Measurements from ENCODE around the gene SEL1L. TPM values are rescaled to one million over a fixed set of nuclear protein-coding genes. Genes with fewer than 3 reads are reported as not detected.
"Not testable (repeated sequence)": the region's sequence is repeated elsewhere in the genome, so short reads cannot be mapped to it uniquely, and the experiment has no call there.

SEL1L gene
- total RNA-seq, 2 experiments from 2014 or later: 49.0 to 50.2 TPM

GRCh38 chr14:81551471-81551870 is 17.8 kb upstream of the SEL1L start:
- peaks cover 2% of the 10 kb centered on the region for H3K27me3 Mint-ChIP-seq
- no peak overlapping the region for H3K4me3 Mint-ChIP-seq
- H3K27ac Mint-ChIP-seq: no peak overlapping the region
- peaks cover 23% of the 10 kb centered on the region for H3K4me1 Mint-ChIP-seq (ENCODE audit: low read depth)
- no peaks in the 10 kb centered on the region for H3K9me3 Mint-ChIP-seq
- H3K36me3 Mint-ChIP-seq: no peaks in the 10 kb centered on the region
- ChIA-PET POLR2A (no interaction called here), CTCF (interaction anchor here (0.9 to 1.6 kb wide), 2 partner anchors 14 to 87 kb away, joined by 3 to 6 read pairs; no protein-coding TSS in a partner anchor)
- no peak for DNase-seq
- intact Hi-C loops (cut with micrococcal nuclease): no loop called here

GRCh38 chr14:81550001-81550637 is 16.5 kb upstream of the SEL1L start:
- ChIA-PET CTCF (no interaction called here), POLR2A (no interaction called here)
- no peak overlapping the region for H3K4me3 Mint-ChIP-seq

GRCh38 chr14:81541206-81541605 is 7.6 kb upstream of the SEL1L start:
- intact Hi-C loops (cut with micrococcal nuclease); H3K4me1 Mint-ChIP-seq (ENCODE audit: low read depth); H3K4me3 Mint-ChIP-seq; H3K36me3 Mint-ChIP-seq; DNase-seq; H3K27ac Mint-ChIP-seq; POLR2A ChIA-PET; H3K9me3 Mint-ChIP-seq: not testable (repeated sequence)
- H3K27me3 Mint-ChIP-seq: peaks cover 10% of the 10 kb centered on the region
- CTCF ChIA-PET: interaction anchor here (0.6 kb wide), 2 partner anchors 111 to 330 kb away, joined by 3 read pairs; no protein-coding TSS in a partner anchor

More at GRCh38 chr14:81550001-81550637, 16.5 kb upstream of the SEL1L start:
- H3K4me1 Mint-ChIP-seq (ENCODE audit: low read depth): peaks cover 23% of the 10 kb centered on the region
- H3K27ac Mint-ChIP-seq: no peak overlapping the region
- H3K36me3 Mint-ChIP-seq: no peaks in the 10 kb centered on the region
- no peaks in the 10 kb centered on the region for H3K9me3 Mint-ChIP-seq
- DNase-seq: no peak
- peaks cover 2% of the 10 kb centered on the region for H3K27me3 Mint-ChIP-seq
- intact Hi-C loops (cut with micrococcal nuclease): loop anchor here (1.0 kb wide), 2 partner anchors 16 to 76 kb away; no protein-coding TSS in a partner anchor

DNA sequence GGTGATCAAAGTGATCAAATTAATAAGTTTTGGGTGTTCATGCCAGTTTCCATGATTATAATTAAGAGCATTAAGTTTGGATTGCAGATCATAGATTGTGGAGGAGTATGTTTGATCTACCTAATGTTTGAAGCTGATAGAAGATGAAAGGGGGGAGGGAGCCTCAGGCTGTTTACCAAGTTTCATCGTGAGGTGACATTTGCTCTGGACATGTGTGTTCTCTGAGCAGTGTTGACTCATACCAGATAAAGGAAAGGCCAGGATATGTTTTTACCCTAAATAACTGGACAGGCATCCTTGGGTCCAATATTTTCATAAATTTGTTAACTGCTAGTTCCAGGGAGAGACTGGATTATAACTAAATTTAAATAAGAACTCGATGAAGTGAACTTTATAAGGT is 3.5 kb upstream of the SEL1L start:
- CTCF ChIA-PET: no interaction called here
- Mint-ChIP-seq H3K4me1 (ENCODE audit: low read depth) (peaks cover 27% of the 10 kb centered on the region), H3K4me3 (no peak overlapping the region), H3K9me3 (peaks cover 7% of the 10 kb centered on the region), H3K36me3 (peaks cover 3% of the 10 kb centered on the region), H3K27ac (no peak overlapping the region), H3K27me3 (peaks cover 10% of the 10 kb centered on the region)
- intact Hi-C loops (cut with micrococcal nuclease): no loop called here
- POLR2A ChIA-PET: no interaction called here
- DNase-seq: no peak

GRCh38 chr14:81536241-81536771 is 2.7 kb upstream of the SEL1L start:
- H3K4me3 Mint-ChIP-seq: no peak overlapping the region
- ChIA-PET POLR2A (no interaction called here), CTCF (no interaction called here)
- H3K27ac Mint-ChIP-seq: no peak overlapping the region
- peaks cover 3% of the 10 kb centered on the region for H3K36me3 Mint-ChIP-seq
- intact Hi-C loops (cut with micrococcal nuclease): no loop called here
- no peak for DNase-seq
- peaks cover 36% of the 10 kb centered on the region for H3K4me1 Mint-ChIP-seq (ENCODE audit: low read depth)
- H3K27me3 Mint-ChIP-seq: peaks cover 8% of the 10 kb centered on the region
- H3K9me3 Mint-ChIP-seq: peaks cover 7% of the 10 kb centered on the region

DNA sequence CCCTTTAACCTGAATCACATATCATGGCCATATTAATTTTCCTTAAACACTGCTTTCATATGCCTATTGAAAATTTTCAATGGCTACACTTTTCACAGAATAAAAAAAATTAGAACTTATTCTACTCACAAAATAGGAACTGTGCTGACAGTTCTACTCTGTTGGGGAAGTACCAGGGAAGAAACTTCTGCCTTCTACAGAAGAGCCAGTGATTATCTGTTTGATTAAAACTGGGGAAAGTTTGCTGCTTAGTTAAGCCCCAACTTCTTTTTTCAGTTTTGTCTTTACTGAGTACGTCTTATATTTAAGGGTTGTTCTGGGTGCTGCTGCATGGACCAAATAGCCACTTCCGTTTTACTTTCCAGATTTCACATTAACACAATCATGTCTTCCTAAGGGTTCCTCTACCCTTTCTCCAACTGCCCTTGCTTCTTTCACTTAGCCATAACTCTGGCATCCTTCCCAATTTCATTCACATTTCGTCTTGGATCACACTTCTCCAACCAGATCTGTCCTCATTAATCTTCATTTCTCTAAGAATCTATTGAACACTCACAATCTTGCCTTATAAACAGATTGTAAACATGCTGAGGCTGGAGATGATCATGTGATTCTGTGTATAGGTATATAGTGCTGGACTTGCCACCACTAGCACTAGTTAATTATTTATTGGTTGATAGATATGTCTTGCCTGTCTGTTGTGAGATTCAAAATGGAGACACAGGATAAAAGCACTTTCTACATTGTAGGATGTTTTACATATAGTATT is 1.9 kb upstream of the SEL1L start:
- ChIA-PET CTCF (no interaction called here), POLR2A (no interaction called here)
- H3K27me3 Mint-ChIP-seq: peaks cover 8% of the 10 kb centered on the region
- H3K36me3 Mint-ChIP-seq: peaks cover 3% of the 10 kb centered on the region
- H3K4me1 Mint-ChIP-seq (ENCODE audit: low read depth): peaks cover 43% of the 10 kb centered on the region
- H3K4me3 Mint-ChIP-seq: no peak overlapping the region
- no peak overlapping the region for H3K27ac Mint-ChIP-seq
- intact Hi-C loops (cut with micrococcal nuclease): no loop called here
- H3K9me3 Mint-ChIP-seq: peaks cover 7% of the 10 kb centered on the region
- no peak for DNase-seq

DNA sequence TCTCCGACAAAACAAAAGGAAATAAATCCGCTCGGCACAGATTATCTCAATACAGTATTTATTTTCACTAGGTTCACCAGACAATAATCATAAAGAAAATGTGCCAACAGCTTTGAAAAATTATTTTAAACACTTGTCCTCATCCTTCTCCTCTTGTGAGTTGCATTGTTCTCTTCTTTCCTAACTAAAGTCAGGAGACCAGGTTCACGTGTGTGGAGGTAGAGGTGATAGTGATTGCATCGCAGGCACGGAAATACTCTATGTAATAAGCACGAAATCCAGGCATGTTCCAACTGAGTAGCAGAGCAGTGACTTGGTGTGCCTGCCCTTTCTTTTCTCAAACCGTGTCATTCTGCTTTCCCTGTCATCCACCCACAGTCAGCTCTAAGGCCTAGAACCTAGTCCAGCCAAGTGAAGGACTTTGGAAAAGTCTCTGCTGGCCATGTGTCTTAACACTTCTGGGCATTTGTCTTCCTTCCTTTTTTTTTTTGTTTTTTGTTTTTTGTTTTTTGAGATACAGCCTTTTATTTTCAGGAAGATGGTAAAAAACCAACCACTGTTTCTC is 939 bp upstream of the SEL1L start:
- H3K9me3 Mint-ChIP-seq: peaks cover 7% of the 10 kb centered on the region
- H3K27ac Mint-ChIP-seq: peak overlapping the region; percentile 51
- H3K4me1 Mint-ChIP-seq (ENCODE audit: low read depth): peaks cover 52% of the 10 kb centered on the region
- POLR2A ChIA-PET: no interaction called here
- CTCF ChIA-PET: interaction anchor here (1.1 kb wide), 1 partner anchor 70 kb away, joined by 3 read pairs; no protein-coding TSS in a partner anchor
- no peak for DNase-seq
- peaks cover 3% of the 10 kb centered on the region for H3K27me3 Mint-ChIP-seq
- intact Hi-C loops (cut with micrococcal nuclease): loop anchor here (1.0 to 5.0 kb wide), 4 partner anchors 16 to 592 kb away; partner anchors contain the start of gene CEP128
- H3K4me3 Mint-ChIP-seq: peak overlapping the region; percentile 90
- H3K36me3 Mint-ChIP-seq: peaks cover 3% of the 10 kb centered on the region

DNA sequence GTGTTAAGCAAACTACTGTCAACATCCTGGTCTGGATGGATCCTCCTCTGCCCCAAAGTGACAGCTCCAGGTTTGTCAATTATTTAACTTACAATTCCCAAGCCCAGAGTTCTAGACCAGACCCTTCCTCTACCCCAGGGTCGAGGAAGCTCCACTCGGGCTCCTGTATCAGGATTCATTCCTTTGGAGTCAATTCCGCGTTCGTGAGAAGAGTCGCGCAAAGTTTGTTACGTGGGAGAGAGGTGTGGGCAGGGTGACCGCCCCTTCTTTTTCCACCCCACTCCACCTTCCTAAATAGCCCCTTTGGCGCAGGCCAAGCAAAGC is 479 bp downstream of the SEL1L start:
- Mint-ChIP-seq H3K27ac (peak overlapping the region; percentile 75), H3K9me3 (peaks cover 5% of the 10 kb centered on the region), H3K36me3 (peaks cover 3% of the 10 kb centered on the region), H3K27me3 (no peaks in the 10 kb centered on the region), H3K4me1 (ENCODE audit: low read depth) (peaks cover 63% of the 10 kb centered on the region), H3K4me3 (peak overlapping the region; percentile 90)
- ChIA-PET CTCF (interaction anchor here (0.9 to 1.2 kb wide), 2 partner anchors 11 to 68 kb away, joined by 3 read pairs; no protein-coding TSS in a partner anchor), POLR2A (no interaction called here)
- DNase-seq: no peak
- intact Hi-C loops (cut with micrococcal nuclease): loop anchor here (5.0 kb wide), 1 partner anchor 591 kb away; the partner anchor contains the start of gene CEP128

DNA sequence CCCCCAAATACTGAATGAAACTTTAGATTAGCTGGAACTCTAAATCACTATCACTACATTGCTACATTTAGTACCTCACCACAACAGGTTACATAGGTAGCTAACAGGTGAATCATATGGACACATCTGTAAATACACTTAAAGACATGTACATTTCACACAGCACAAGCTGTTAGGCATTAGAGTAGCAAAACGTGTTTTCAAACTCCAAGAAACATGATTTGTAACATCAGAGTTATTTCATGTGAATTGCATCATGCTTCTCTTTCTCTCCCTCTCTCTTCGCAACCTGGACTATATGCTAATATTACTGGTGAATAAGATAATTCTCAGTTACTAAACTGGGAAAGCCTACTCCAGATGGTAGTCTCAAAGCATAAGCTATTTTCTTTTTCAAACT is 4.3 kb downstream of the SEL1L start:
- Mint-ChIP-seq H3K27ac (no peak overlapping the region), H3K4me1 (ENCODE audit: low read depth) (peaks cover 58% of the 10 kb centered on the region)

GRCh38 chr14:81525129-81525528 is 8.5 kb downstream of the SEL1L start:
- H3K4me1 Mint-ChIP-seq (ENCODE audit: low read depth): peaks cover 51% of the 10 kb centered on the region
- intact Hi-C loops (cut with micrococcal nuclease): no loop called here
- no peaks in the 10 kb centered on the region for H3K27me3 Mint-ChIP-seq
- no peak overlapping the region for H3K4me3 Mint-ChIP-seq
- ChIA-PET POLR2A (no interaction called here), CTCF (interaction anchor here (0.7 kb wide), 1 partner anchor 26 kb away, joined by 3 read pairs; no protein-coding TSS in a partner anchor)
- DNase-seq: no peak
- no peaks in the 10 kb centered on the region for H3K9me3 Mint-ChIP-seq
- H3K36me3 Mint-ChIP-seq: peaks cover 31% of the 10 kb centered on the region
- H3K27ac Mint-ChIP-seq: no peak overlapping the region

More for the DNA sequence above, 4.3 kb downstream of the SEL1L start:
- POLR2A ChIA-PET: no interaction called here
- no peak for DNase-seq
- no peaks in the 10 kb centered on the region for H3K27me3 Mint-ChIP-seq
- peaks cover 15% of the 10 kb centered on the region for H3K36me3 Mint-ChIP-seq
- intact Hi-C loops (cut with micrococcal nuclease): no loop called here
- H3K9me3 Mint-ChIP-seq: no peaks in the 10 kb centered on the region
- CTCF ChIA-PET: no interaction called here
- no peak overlapping the region for H3K4me3 Mint-ChIP-seq

- Mint-ChIP-seq H3K36me3 (peaks cover 40% of the 10 kb centered on the region), H3K27ac (no peak overlapping the region), H3K4me1 (ENCODE audit: low read depth) (peaks cover 52% of the 10 kb centered on the region), H3K9me3 (no peaks in the 10 kb centered on the region), H3K27me3 (no peaks in the 10 kb centered on the region), H3K4me3 (no peak overlapping the region)
- DNase-seq: no peak
- ChIA-PET POLR2A (no interaction called here), CTCF (no interaction called here)
- intact Hi-C loops (cut with micrococcal nuclease): no loop called here
These were observed 10.0 kb downstream of the SEL1L start for GRCh38 chr14:81523616-81524015.

- ChIA-PET CTCF (interaction anchor here (0.7 to 1.4 kb wide), 2 partner anchors 53 to 70 kb away, joined by 3 to 4 read pairs; no protein-coding TSS in a partner anchor), POLR2A (no interaction called here)
- Mint-ChIP-seq H3K4me3 (no peak overlapping the region), H3K27ac (no peak overlapping the region), H3K4me1 (ENCODE audit: low read depth) (peaks cover 48% of the 10 kb centered on the region), H3K36me3 (peaks cover 40% of the 10 kb centered on the region), H3K9me3 (no peaks in the 10 kb centered on the region), H3K27me3 (no peaks in the 10 kb centered on the region)
- DNase-seq: no peak
- intact Hi-C loops (cut with micrococcal nuclease): no loop called here
These were observed 10.6 kb downstream of the SEL1L start for GRCh38 chr14:81523016-81523415.
